ENCODE results near the gene RILP.
"Not testable (repeated sequence)": the region's sequence is repeated elsewhere in the genome, so short reads cannot be mapped to it uniquely, and the experiment has no call there.

Gene RILP

GRCh38 chr17:1649844-1650501 lies at the start of gene RILP:
Gene RILP (minus strand): TSS chr17:1649866. CDS start chr17:1649804, 62 bp downstream.
- peak in 3 of 14 donors; percentile 35 to 61 (median 48) for DNase-seq

GRCh38 chr17:1697681-1698080 lies 48.0 kb upstream of the RILP start:
- no peak for DNase-seq

- DNase-seq: no peak
Observed at GRCh38 chr17:1695365-1695764, 45.7 kb upstream of the RILP start.

- DNase-seq: no peak
Observed at GRCh38 chr17:1693339-1693738, 43.7 kb upstream of the RILP start.

- no peak for DNase-seq
Observed at GRCh38 chr17:1690544-1691221, 41.0 kb upstream of the RILP start.

- DNase-seq: not testable (repeated sequence)
Observed at GRCh38 chr17:1688405-1688804, 38.7 kb upstream of the RILP start.

- no peak for DNase-seq
Observed at GRCh38 chr17:1686086-1686485, 36.4 kb upstream of the RILP start.

GRCh38 chr17:1684378-1685189 lies 34.9 kb upstream of the RILP start, which contains the start of gene PRPF8:
Gene PRPF8 (minus strand): TSS chr17:1684867. CDS start chr17:1684571, 296 bp downstream.
- DNase-seq: peak; percentile 67 to 97 (median 93)

GRCh38 chr17:1683459-1683858 lies 33.8 kb upstream of the RILP start:
- DNase-seq: no peak

GRCh38 chr17:1676401-1676800 lies 26.7 kb upstream of the RILP start:
- no peak for DNase-seq

GRCh38 chr17:1673041-1673785 lies 23.5 kb upstream of the RILP start:
- DNase-seq: peak in 2 of 14 donors; percentile 5 to 33

- DNase-seq: not testable (repeated sequence)
Observed at GRCh38 chr17:1663934-1664333, 14.3 kb upstream of the RILP start.

- DNase-seq: no peak
Observed at GRCh38 chr17:1661045-1661444, 11.4 kb upstream of the RILP start.

GRCh38 chr17:1658100-1658499 lies 8.4 kb upstream of the RILP start:
- DNase-seq: no peak

GRCh38 chr17:1653735-1654134 lies 4.1 kb upstream of the RILP start:
- no peak for DNase-seq

GRCh38 chr17:1652794-1653193 lies 3.1 kb upstream of the RILP start:
- DNase-seq: not testable (repeated sequence)

- DNase-seq: no peak
Observed at GRCh38 chr17:1651559-1651844, 1.8 kb upstream of the RILP start.

GRCh38 chr17:1650731-1651558 lies 1.3 kb upstream of the RILP start:
- DNase-seq: no peak

- DNase-seq: peak; percentile 37 to 94 (median 86)
Observed at GRCh38 chr17:1648963-1649843, 463 bp downstream of the RILP start.

- DNase-seq: peak in 3 of 14 donors; percentile 56 to 62 (median 58)
Observed at GRCh38 chr17:1648173-1648962, 1.3 kb downstream of the RILP start.
